ENCODE results near the gene GLI2. TPM values are rescaled to one million over a fixed set of nuclear protein-coding genes. Genes with fewer than 3 reads are reported as not detected.

Gene GLI2
- total RNA-seq, 1 experiment from 2014 or later: 3.4 TPM

GRCh38 chr2:120767486-120768005, 31.9 kb downstream of the GLI2 start:
- no peaks in the 10 kb centered on the region for H3K79me2 ChIP-seq (ENCODE audit: insufficient read depth, low read length)
- CTCF ChIA-PET: no interaction called here

More at GRCh38 chr2:120767486-120768005, 31.9 kb downstream of the GLI2 start:
- TF ChIP-seq POLR2A (IDR thresholded peaks at IDR 0.05; ENCODE audit: borderline replicate concordance, extremely low read depth, insufficient read depth, insufficient read length): no peak
- TF ChIP-seq POLR2AphosphoS5 (IDR thresholded peaks at IDR 0.05; ENCODE audit: low read depth, low read length): no peak
- no peak for TF ChIP-seq ZNF274 (IDR thresholded peaks at IDR 0.05; ENCODE audit: low read depth, low read length)
- no peak for TF ChIP-seq CEBPB (IDR thresholded peaks at IDR 0.05; ENCODE audit: low read depth)
- TF ChIP-seq ATF3 (IDR thresholded peaks at IDR 0.05): no peak
- TF ChIP-seq EGR1 (IDR thresholded peaks at IDR 0.05; ENCODE audit: low read depth): no peak
- no peak for TF ChIP-seq ELF1 (IDR thresholded peaks at IDR 0.05; ENCODE audit: borderline replicate concordance, low read depth)
- TF ChIP-seq EZH2 (IDR thresholded peaks at IDR 0.05): no peak
- TF ChIP-seq SP1 (IDR thresholded peaks at IDR 0.05; ENCODE audit: low read depth): no peak
- TF ChIP-seq CBX3 (IDR thresholded peaks at IDR 0.05; ENCODE audit: low read depth): no peak
- TF ChIP-seq CTCF (IDR thresholded peaks at IDR 0.05 in 2 of 3, conservative IDR thresholded peaks at IDR 0.05 in 1 of 3; ENCODE audit: borderline replicate concordance in 1 of 3, insufficient read depth in 1 of 3, low read depth in 2 of 3, low read length in 2 of 3): no peak
- TF ChIP-seq ZFX (IDR thresholded peaks at IDR 0.05): no peak
- no peak for TF ChIP-seq REST (IDR thresholded peaks at IDR 0.05; ENCODE audit: low read depth)
- TF ChIP-seq ZBTB33 (IDR thresholded peaks at IDR 0.05; ENCODE audit: extremely low read depth, insufficient replicate concordance, low read length): no peak
- no peak for TF ChIP-seq RAD21 (IDR thresholded peaks at IDR 0.05; ENCODE audit: low read depth)
- TF ChIP-seq SIN3A (IDR thresholded peaks at IDR 0.05; ENCODE audit: low read depth): no peak
- no peak for TF ChIP-seq TCF7L2 (IDR thresholded peaks at IDR 0.05; ENCODE audit: borderline replicate concordance, extremely low read depth, insufficient read depth, insufficient read length)
- TF ChIP-seq EZH2phosphoT487 (IDR thresholded peaks at IDR 0.05; ENCODE audit: borderline replicate concordance): no peak
- intact Hi-C loops (cut with micrococcal nuclease): no loop called here
- Histone ChIP-seq H2AFZ (ENCODE audit: low read depth, low read length, poor library complexity, severe bottlenecking) (no peak overlapping the region), H3K27ac (ENCODE audit: low read depth, low read length) (no peak overlapping the region), H3K9me2 (ENCODE audit: insufficient read depth) (no peaks in the 10 kb centered on the region), H4K20me1 (ENCODE audit: insufficient read depth) (no peaks in the 10 kb centered on the region), H3K4me3 (replicated peaks in 1 of 2; ENCODE audit: low read depth in 1 of 2, low read length in 2 of 2) (no peak overlapping the region), H3K9ac (ENCODE audit: low read length) (no peak overlapping the region), H3K9me3 (ENCODE audit: control insufficient read depth in 1 of 2, insufficient read depth in 1 of 2, low read depth in 1 of 2, low read length in 2 of 2) (no peaks in the 10 kb centered on the region), H3K36me3 (ENCODE audit: control insufficient read depth in 1 of 2, insufficient read depth in 2 of 2, low read length in 2 of 2) (no peaks in the 10 kb centered on the region), H3K27me3 (ENCODE audit: insufficient read depth, low read length) (no peaks in the 10 kb centered on the region), H3K4me1 (ENCODE audit: control insufficient read depth in 1 of 2, insufficient read depth in 2 of 2, low read length in 2 of 2) (peaks cover 23 to 41% of the 10 kb centered on the region in 2 experiments), H3K4me2 (ENCODE audit: low read length) (no peak overlapping the region)
- ChIA-PET RAD21 (ENCODE audit: low non-redundant PET in 1 of 2, low total read pairs in 2 of 2, uncharacterized antibody in 2 of 2, unreplicated experiment in 2 of 2) (no interaction called here), POLR2A (no interaction called here)
- DNase-seq (ENCODE audit: low read depth, low spot score) (no peak), ATAC-seq (no peak)
- BruUV-seq (replicated peaks): no TSS peak

All from HCT116 (cell line).